Keratinocyte (primary cell): ENCODE results near the gene UTS2.

ENCODE experiments used
- EZH2 ChIP-seq: IDR thresholded peaks from one replicate; pipeline ENCODE4 v1.6.1; 2012; ENCODE audit warnings: inconsistent platforms, mild to moderate bottlenecking, low read length, moderate library complexity
- TF ChIP-seq, protein P1 (sequence below), 3 experiments: IDR thresholded peaks in 1 of 3; conservative IDR thresholded peaks in 1 of 3; optimal IDR thresholded peaks in 1 of 3; 2 replicates in 2 of 3; 3 replicates in 1 of 3; pipeline versions ENCODE3 to v1.5.1; 2011; ENCODE audit warnings: low read length in 3 of 3, mild to moderate bottlenecking in 3 of 3, moderate library complexity in 2 of 3, control low read depth in 1 of 3, inconsistent platforms in 1 of 3; ENCODE audit not compliant: insufficient read depth in 2 of 3; ENCODE audit errors: extremely low read depth in 1 of 3

DNA sequence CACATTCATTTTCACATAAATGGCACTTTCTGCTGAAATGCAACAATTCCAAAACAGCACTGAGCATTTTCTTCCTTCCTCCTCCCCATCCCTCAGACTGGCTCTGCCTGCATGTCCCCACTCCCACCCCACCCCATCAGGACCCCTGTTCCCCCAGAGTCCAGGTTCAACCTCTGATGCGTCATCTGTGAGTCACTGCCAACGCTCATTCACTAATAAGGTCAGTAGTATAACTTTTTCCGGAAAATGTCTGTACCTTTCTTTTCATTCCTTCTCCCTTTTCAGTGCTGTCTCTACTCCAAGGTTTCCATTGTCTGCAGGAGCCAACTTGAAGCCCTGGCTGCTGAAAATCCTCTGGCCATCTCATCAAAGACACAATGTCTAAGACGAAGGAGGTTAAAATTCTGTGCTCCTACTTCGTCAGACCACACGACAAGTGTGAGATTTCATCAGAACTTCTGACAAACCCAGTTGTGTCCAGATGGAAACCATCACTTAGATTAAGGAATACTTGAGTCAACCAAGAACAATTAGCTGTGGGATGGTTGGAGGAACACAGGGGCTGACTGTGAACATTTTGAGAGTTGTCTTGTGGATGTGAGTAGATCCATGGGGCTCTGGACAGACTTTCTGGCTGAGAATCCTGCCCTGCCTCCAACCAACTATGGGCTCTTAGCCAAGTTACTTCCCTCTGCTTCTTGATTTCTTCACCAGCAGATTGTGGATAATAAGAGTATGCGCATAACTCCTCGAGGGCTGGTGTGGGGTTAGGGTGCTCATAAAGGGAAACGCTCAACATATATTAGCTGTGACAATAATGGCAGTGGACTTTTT, 35.6 kb upstream of the UTS2 start:
- TF ChIP-seq, protein P1, sequence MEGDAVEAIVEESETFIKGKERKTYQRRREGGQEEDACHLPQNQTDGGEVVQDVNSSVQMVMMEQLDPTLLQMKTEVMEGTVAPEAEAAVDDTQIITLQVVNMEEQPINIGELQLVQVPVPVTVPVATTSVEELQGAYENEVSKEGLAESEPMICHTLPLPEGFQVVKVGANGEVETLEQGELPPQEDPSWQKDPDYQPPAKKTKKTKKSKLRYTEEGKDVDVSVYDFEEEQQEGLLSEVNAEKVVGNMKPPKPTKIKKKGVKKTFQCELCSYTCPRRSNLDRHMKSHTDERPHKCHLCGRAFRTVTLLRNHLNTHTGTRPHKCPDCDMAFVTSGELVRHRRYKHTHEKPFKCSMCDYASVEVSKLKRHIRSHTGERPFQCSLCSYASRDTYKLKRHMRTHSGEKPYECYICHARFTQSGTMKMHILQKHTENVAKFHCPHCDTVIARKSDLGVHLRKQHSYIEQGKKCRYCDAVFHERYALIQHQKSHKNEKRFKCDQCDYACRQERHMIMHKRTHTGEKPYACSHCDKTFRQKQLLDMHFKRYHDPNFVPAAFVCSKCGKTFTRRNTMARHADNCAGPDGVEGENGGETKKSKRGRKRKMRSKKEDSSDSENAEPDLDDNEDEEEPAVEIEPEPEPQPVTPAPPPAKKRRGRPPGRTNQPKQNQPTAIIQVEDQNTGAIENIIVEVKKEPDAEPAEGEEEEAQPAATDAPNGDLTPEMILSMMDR (optimal IDR thresholded peaks at IDR 0.05 in 1 of 3, IDR thresholded peaks at IDR 0.05 in 1 of 3, conservative IDR thresholded peaks at IDR 0.05 in 1 of 3; ENCODE audit: extremely low read depth in 1 of 3, insufficient read depth in 2 of 3, low read length in 3 of 3): no peak
- no peak for TF ChIP-seq EZH2
